Progenitor cell of endocrine pancreas (in vitro differentiated cells): ENCODE data around the gene NOL8. TPM values are rescaled to one million over a fixed set of nuclear protein-coding genes. Genes with fewer than 3 reads are reported as not detected.

ENCODE experiments used
- DNase-seq: peaks from one replicate; pipeline ENCODE4 v3.0.0; 2021; ENCODE audit warnings: low spot score; ENCODE audit not compliant: unreplicated experiment
- H3K27ac Mint-ChIP-seq: 2 replicates; pipeline ENCODE4 v1.8.0; 2021; ENCODE audit warnings: mild to moderate bottlenecking, moderate library complexity, mixed read lengths
- H3K27me3 Mint-ChIP-seq: 2 replicates; pipeline ENCODE4 v1.8.0; 2021; ENCODE audit warnings: mixed read lengths
- H3K36me3 Mint-ChIP-seq: 2 replicates; pipeline ENCODE4 v1.8.0; 2022; ENCODE audit warnings: mixed read lengths; ENCODE audit not compliant: insufficient read depth
- H3K4me1 Mint-ChIP-seq: 2 replicates; pipeline ENCODE4 v1.8.0; 2021; ENCODE audit warnings: low read depth, mixed read lengths
- H3K4me3 Mint-ChIP-seq: 2 replicates; pipeline ENCODE4 v1.8.0; 2021; ENCODE audit warnings: low read depth, mild to moderate bottlenecking, moderate library complexity, mixed read lengths
- H3K9me3 Mint-ChIP-seq: 2 replicates; pipeline ENCODE4 v1.8.0; 2021; ENCODE audit warnings: low read depth, mixed read lengths
- microRNA-seq: library from miRNA; unstranded; fragments of <30 nt; microRNA quantifications from one replicate; pipeline ENCODE4 v1.1.0, GENCODE V29; 2020; ENCODE audit warnings: borderline number of aligned reads; ENCODE audit not compliant: unreplicated experiment
- total RNA-seq: library from RNA; stranded (reverse); gene quantifications from 2 replicates; pipeline ENCODE4 v1.2.1, GENCODE V29; 2021
- TF ChIP-seq, protein P1 (sequence below): fragments of 200-600 bp; sonication (generic); IDR thresholded peaks from one replicate; pipeline ENCODE4 v1.5.0; 2021; ENCODE audit warnings: antibody characterized with exemption, mild to moderate bottlenecking; ENCODE audit not compliant: unreplicated experiment

NOL8 gene
- total RNA-seq, 1 donor from 2014 or later, result 38.3 TPM

DNA sequence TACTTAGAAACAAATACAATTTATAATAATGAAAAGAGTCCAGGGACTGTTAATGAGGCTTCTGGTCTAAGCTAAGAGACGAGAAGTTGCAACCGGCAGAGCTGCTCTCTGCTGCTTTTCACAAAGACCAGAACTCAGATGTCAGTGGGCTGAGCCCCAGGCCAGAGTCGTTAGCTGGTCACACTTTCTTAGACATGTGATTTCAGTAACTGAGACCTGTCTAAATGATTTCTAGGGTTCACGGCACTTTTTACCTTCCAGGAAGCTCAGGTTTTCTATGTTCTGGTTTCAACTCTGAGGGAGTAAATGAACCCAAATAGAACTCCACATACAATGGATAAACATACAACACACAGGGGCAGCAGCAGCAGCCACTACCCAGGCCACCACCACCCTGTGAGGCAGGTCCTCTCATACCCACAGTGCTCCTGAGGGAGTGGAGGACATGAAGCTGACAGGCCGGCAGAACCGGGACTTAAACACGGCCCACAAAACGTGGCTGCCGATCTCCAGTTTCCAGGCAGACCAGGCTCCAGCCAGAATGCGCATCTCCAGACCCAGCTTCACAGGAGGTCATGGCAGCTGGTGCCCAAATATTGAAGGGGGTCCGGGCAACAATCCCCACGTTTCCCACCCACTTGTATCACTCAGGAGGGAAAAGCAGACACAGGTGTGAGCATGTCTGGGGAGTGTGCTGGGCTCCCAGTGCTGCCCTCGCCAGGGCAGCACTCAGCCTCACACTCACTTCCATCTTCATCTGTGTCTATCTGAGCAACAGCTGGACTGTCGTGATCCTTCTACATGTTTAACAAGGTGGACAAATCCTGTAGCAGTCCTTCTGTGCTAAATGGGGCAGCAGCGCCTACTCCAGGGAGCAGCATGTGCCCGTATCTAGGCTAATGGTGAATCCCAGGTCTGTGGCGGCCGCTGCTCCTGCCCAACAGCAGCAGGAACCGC, 70.5 kb downstream of the NOL8 start:
- DNase-seq, result no peak
- TF ChIP-seq, protein P1, sequence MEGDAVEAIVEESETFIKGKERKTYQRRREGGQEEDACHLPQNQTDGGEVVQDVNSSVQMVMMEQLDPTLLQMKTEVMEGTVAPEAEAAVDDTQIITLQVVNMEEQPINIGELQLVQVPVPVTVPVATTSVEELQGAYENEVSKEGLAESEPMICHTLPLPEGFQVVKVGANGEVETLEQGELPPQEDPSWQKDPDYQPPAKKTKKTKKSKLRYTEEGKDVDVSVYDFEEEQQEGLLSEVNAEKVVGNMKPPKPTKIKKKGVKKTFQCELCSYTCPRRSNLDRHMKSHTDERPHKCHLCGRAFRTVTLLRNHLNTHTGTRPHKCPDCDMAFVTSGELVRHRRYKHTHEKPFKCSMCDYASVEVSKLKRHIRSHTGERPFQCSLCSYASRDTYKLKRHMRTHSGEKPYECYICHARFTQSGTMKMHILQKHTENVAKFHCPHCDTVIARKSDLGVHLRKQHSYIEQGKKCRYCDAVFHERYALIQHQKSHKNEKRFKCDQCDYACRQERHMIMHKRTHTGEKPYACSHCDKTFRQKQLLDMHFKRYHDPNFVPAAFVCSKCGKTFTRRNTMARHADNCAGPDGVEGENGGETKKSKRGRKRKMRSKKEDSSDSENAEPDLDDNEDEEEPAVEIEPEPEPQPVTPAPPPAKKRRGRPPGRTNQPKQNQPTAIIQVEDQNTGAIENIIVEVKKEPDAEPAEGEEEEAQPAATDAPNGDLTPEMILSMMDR, result no peak
- Mint-ChIP-seq H3K27ac (no peak overlapping the region), H3K36me3 (peaks cover 21% of the 10 kb centered on the region), H3K4me3 (no peak overlapping the region), H3K9me3 (no peaks in the 10 kb centered on the region), H3K4me1 (no peaks in the 10 kb centered on the region), H3K27me3 (no peaks in the 10 kb centered on the region)

DNA sequence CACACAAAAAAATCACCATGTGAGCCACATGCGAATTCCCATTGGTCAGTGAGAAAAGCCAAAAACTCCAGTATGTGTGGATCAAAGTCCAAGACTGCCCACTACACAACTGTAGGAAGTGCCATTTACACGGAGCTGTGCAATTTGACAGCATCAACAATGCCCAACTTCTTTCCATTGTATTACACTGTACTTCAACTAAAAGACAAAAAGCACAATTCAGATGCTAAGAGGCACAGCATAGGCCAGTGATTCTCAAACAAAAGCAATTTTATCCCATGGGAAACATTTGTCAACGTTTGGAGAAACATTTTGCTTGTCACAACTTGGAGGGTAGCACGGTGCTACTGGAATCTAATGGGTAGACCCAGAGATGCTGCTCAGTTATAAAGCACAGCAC, 71.5 kb downstream of the NOL8 start:
- TF ChIP-seq, protein P1, result no peak
- Mint-ChIP-seq H3K27me3 (no peaks in the 10 kb centered on the region), H3K4me1 (no peaks in the 10 kb centered on the region), H3K9me3 (no peaks in the 10 kb centered on the region), H3K4me3 (no peak overlapping the region), H3K27ac (no peak overlapping the region), H3K36me3 (peaks cover 23% of the 10 kb centered on the region)
- no peak for DNase-seq

DNA sequence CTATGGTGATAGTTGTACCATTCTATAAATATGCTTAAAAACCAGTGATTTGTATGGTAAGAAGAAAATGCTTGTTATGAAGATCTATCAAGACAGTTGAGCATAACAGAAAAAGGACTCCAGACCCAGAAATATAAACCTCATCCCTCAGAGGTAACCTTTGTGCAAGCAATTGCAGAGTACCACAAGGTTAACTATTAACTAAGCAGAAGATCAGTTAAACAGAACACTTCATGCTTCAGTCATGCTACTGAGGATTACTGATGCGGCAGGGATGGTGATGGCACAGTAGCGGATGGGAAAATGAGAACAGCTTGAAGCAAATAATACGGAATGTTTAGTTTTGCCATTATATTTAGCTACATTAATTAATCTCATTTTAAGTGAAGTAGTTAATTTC, 77.2 kb downstream of the NOL8 start:
- no peaks in the 10 kb centered on the region for H3K27me3 Mint-ChIP-seq

More for the DNA sequence above, 77.2 kb downstream of the NOL8 start:
- no peak for DNase-seq
- TF ChIP-seq, protein P1, result no peak
- H3K9me3 Mint-ChIP-seq, result no peaks in the 10 kb centered on the region
- no peak overlapping the region for H3K4me3 Mint-ChIP-seq
- peaks cover 39% of the 10 kb centered on the region for H3K36me3 Mint-ChIP-seq
- H3K27ac Mint-ChIP-seq, result no peak overlapping the region
- H3K4me1 Mint-ChIP-seq, result peaks cover 9% of the 10 kb centered on the region

Small RNA genes within 50 kb of the gene (microRNA-seq; reads per million reads assigned to microRNA genes)
- 4.2 reads per million for gene MIR3651

Other genes with a start within 250 kb of the NOL8 start
- gene SPTLC1, start 209.9 kb downstream of the NOL8 start, total RNA-seq, result 68.5 and 68.8 TPM in 2 replicates
- 170 and 186 TPM in 2 replicates for gene IARS1, start 31.7 kb downstream of the NOL8 start, total RNA-seq
- gene CENPP, start 603 bp upstream of the NOL8 start, total RNA-seq, result 5.0 and 6.9 TPM in 2 replicates
- gene OGN, start 79.2 kb upstream of the NOL8 start, total RNA-seq, result not detected in 2 replicates
- gene OMD, start 99.1 kb upstream of the NOL8 start, total RNA-seq, result not detected in 2 replicates
- not detected in 2 replicates for gene ASPN, start 157.2 kb upstream of the NOL8 start, total RNA-seq
- 0.31 and 0.77 TPM in 2 replicates for gene ECM2, start 210.6 kb upstream of the NOL8 start, total RNA-seq